ENCODE data around the gene MRPL57. TPM values are rescaled to one million over a fixed set of nuclear protein-coding genes. Genes with fewer than 3 reads are reported as not detected.
"Not testable (repeated sequence)": the region's sequence is repeated elsewhere in the genome, so short reads cannot be mapped to it uniquely, and the experiment has no call there.

Gene MRPL57
- total RNA-seq, 1 donor, result 20.3 TPM

GRCh38 chr13:21219036-21219381 is 42.6 kb downstream of the MRPL57 start:
- TF ChIP-seq CTCF (IDR thresholded peaks at IDR 0.05; ENCODE audit: insufficient read depth, low read depth, low read length), result no peak
- no peak for DNase-seq (ENCODE audit: low read depth)
- H3K4me3 ChIP-seq (ENCODE audit: low read depth, low read length), result no peak overlapping the region

GRCh38 chr13:21219716-21220115 is 43.3 kb downstream of the MRPL57 start:
- not testable (repeated sequence) for DNase-seq (ENCODE audit: low read depth); H3K4me3 ChIP-seq (ENCODE audit: low read depth, low read length)

GRCh38 chr13:21221268-21221667 is 44.8 kb downstream of the MRPL57 start:
- TF ChIP-seq CTCF (IDR thresholded peaks at IDR 0.05; ENCODE audit: insufficient read depth, low read depth, low read length), result no peak
- no peak for DNase-seq (ENCODE audit: low read depth)
- no peak overlapping the region for H3K4me3 ChIP-seq (ENCODE audit: low read depth, low read length)

GRCh38 chr13:21225082-21225481 is 48.6 kb downstream of the MRPL57 start:
- no peak overlapping the region for H3K4me3 ChIP-seq (ENCODE audit: low read depth, low read length)
- no peak for TF ChIP-seq CTCF (IDR thresholded peaks at IDR 0.05; ENCODE audit: insufficient read depth, low read depth, low read length)
- DNase-seq (ENCODE audit: low read depth), result no peak

GRCh38 chr13:21225841-21226581 is 49.6 kb downstream of the MRPL57 start:
- no peak for TF ChIP-seq CTCF (IDR thresholded peaks at IDR 0.05; ENCODE audit: insufficient read depth, low read depth, low read length)
- no peak overlapping the region for H3K4me3 ChIP-seq (ENCODE audit: low read depth, low read length)
- DNase-seq (ENCODE audit: low read depth), result no peak

- TF ChIP-seq CTCF (IDR thresholded peaks at IDR 0.05; ENCODE audit: insufficient read depth, low read depth, low read length), result no peak
- H3K4me3 ChIP-seq (ENCODE audit: low read depth, low read length), result no peak overlapping the region
- no peak for DNase-seq (ENCODE audit: low read depth)
Observed at GRCh38 chr13:21227917-21228316, 51.5 kb downstream of the MRPL57 start.

Small RNA genes within 50 kb of the gene (small RNA-seq; reads per million reads assigned to genes)
- not detected for gene AL158032.1
- 0.47 reads per million for gene RF00086

Other genes starting within 250 kb of the MRPL57 start
- gene LATS2, start 115.1 kb upstream of the MRPL57 start, total RNA-seq, result 20.9 and 32.0 TPM in 2 replicates
- 36.1 and 50.5 TPM in 2 replicates for gene SAP18, start 36.5 kb upstream of the MRPL57 start, total RNA-seq
- 12.9 and 24.2 TPM in 2 replicates for gene SKA3, start 106 bp upstream of the MRPL57 start, total RNA-seq

Measured in fibroblast of villous mesenchyme (primary cell).